ENCODE results near the gene ADAM12.

The ADAM12 gene

DNA sequence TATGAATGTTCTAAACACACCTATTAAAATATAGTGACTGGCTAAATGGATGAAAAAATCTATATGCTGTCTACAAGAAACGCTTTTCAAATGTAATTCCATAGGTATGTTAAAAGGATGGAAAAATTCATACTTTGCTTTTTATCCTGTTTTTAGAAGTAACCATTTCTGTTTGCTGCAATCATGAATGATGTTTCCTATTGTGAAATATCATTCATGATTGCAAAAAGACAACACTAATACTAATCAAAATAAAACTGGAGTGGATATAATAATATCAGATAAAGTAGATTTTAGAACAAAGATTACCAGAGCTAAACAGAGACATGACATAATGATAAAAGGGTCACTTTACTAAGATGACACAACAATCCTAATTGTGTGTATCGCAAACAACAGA, 353.7 kb downstream of the ADAM12 start:
- TF ChIP-seq, protein P1, sequence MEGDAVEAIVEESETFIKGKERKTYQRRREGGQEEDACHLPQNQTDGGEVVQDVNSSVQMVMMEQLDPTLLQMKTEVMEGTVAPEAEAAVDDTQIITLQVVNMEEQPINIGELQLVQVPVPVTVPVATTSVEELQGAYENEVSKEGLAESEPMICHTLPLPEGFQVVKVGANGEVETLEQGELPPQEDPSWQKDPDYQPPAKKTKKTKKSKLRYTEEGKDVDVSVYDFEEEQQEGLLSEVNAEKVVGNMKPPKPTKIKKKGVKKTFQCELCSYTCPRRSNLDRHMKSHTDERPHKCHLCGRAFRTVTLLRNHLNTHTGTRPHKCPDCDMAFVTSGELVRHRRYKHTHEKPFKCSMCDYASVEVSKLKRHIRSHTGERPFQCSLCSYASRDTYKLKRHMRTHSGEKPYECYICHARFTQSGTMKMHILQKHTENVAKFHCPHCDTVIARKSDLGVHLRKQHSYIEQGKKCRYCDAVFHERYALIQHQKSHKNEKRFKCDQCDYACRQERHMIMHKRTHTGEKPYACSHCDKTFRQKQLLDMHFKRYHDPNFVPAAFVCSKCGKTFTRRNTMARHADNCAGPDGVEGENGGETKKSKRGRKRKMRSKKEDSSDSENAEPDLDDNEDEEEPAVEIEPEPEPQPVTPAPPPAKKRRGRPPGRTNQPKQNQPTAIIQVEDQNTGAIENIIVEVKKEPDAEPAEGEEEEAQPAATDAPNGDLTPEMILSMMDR (IDR thresholded peaks at IDR 0.05) = no peak
- no peak overlapping the region for H3K4me3 ChIP-seq
- no peak overlapping the region for H3K27ac ChIP-seq

DNA sequence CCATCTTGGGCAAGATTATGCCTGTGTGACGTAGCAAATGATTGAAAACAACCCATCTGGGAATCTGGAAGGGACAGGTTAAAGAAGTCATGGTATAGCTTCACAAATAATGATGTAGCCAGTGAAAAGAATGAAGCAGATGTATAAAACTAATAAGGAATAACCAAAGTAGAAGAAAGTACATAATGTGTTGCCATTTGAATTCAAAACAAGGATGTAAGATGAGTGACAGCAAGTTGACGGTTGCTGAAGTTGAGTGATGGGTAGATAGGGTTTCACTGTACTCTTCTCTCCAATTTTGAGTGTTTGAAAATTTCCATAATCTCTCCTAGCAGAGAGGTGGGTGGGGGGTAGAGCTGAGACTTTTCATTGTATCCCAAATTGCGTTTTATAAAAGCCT, 358.3 kb downstream of the ADAM12 start:
- no peak for DNase-seq (ENCODE audit: low spot score)
- TF ChIP-seq, protein P1 (IDR thresholded peaks at IDR 0.05) = no peak
- Histone ChIP-seq H3K27ac (no peak overlapping the region), H3K4me3 (no peak overlapping the region)

More for the DNA sequence above, 353.7 kb downstream of the ADAM12 start:
- DNase-seq (ENCODE audit: low spot score) = no peak

DNA sequence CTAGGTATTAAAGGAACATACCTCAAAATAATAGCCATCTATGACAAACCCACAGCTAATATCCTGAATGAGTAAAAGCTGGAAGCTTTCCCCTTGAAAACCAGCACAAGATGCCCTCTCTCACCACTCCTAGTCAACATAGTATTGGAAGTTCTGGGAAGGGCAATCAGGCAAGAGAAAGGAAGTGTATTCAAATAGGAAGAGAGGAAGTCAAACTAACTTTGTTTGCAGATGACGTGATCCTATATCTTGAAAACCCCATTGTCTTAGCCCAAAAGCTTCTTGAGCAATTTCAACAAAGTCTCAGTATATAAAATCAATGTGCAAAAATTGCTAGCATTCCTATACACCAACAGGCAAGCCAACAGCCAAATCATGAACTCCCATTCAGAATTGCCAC, 360.6 kb downstream of the ADAM12 start:
- H3K4me3 ChIP-seq = no peak overlapping the region
- H3K27ac ChIP-seq = no peak overlapping the region
- TF ChIP-seq, protein P1 (IDR thresholded peaks at IDR 0.05) = no peak
- DNase-seq (ENCODE audit: low spot score) = no peak

DNA sequence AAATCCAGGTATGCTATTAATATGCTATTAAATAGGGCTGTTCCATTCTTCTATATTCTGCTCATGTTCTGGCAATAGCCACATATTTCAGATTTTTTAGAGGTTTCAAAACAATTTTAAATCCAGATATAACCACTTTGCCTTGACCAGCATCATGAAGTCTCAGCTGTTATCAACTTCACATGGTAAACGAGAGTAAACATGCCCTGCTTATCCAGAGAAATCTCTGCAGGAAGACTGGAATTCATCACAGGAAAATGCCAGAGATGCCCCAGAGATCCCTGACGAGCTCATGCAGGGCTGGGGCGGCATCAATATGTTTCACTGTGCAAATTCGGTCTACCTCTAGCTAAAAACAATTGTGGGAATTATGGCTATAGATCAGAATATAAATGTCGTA, 365.4 kb downstream of the ADAM12 start:
- H3K27ac ChIP-seq = no peak overlapping the region
- H3K4me3 ChIP-seq = no peak overlapping the region
- TF ChIP-seq, protein P1 (IDR thresholded peaks at IDR 0.05) = no peak
- DNase-seq (ENCODE audit: low spot score) = no peak

DNA sequence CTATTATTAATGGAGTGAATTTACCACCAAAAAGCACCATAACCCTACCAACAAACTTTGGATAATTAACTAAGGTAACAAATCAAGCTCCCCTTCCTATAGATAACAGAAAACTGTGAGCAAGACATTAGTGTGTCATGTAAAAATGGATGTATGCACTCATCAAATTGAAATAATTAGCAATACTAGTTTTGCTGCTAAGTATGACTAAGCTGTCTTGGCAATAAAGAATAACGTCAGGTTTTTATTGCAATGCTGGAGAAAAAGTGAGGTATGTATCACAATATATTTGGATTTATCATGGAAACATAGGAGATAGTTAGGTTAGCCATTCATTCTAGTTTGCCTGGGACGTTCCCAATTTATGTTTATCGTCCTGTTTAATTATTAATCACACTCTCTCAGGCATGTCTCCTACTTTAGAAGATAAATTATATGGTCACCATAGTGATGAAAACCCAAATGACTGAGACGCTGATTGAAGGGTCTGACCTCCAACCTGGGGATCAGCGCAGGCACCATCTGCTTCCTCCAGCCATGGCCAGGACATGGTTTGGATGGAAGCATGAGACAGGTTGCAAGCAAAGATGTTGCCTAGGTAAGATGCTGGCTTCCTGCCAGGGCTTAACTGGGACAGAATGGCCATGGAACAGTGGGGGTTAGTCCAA, 366.3 kb downstream of the ADAM12 start:
- no peak for DNase-seq (ENCODE audit: low spot score)
- TF ChIP-seq, protein P1 (IDR thresholded peaks at IDR 0.05) = no peak
- no peak overlapping the region for H3K27ac ChIP-seq
- no peak overlapping the region for H3K4me3 ChIP-seq

DNA sequence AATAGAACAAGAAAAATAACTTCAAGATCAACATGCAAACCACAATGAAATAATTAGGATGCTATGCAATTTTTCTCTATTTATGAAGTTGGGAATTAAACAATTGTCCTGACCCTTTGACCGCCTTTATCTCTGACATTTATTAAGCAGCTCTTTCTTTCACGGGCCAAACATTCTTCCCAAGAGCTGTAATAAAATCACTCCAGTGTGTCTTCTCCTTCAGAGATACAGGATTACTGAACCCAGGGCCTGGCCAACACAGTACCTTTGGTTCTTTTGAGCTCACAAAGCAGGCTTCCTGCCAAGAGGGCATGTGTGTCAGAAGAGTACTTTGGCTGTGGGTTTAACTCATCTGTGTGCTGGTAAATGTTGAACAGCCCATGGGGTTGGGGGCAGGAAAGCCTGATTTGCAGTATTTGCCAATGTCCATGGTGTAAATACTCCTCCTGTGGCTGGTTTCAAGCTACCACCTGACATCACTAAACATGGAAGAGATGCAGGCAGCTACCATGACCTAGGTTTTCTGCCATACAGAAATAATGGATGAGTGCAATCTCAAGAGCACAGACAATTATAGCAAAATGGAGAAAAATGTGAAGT, 370.2 kb downstream of the ADAM12 start:
- Histone ChIP-seq H3K27ac (no peak overlapping the region), H3K4me3 (no peak overlapping the region)
- TF ChIP-seq, protein P1 (IDR thresholded peaks at IDR 0.05) = no peak
- no peak for DNase-seq (ENCODE audit: low spot score)

DNA sequence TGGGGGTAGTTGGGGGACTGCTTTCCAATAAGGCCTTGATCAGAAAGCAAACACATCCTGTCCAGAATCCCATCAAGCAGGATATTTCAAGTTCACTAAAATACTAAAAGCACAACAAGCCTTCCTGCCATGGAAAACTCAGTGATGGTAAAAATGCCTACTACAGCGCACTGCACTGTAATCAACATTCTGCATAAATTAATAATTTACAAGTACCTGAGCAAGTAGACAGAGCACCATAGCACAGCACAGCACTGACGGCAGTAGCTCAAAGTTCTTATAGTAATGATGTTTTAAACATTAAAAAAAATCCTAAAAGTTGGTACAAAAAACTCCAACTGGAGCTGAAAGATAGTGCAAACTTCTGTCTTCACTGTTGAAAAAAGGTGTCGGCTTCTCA, 371.4 kb downstream of the ADAM12 start:
- Histone ChIP-seq H3K27ac (no peak overlapping the region), H3K4me3 (no peak overlapping the region)

More for the DNA sequence above, 371.4 kb downstream of the ADAM12 start:
- no peak for DNase-seq (ENCODE audit: low spot score)
- TF ChIP-seq, protein P1 (IDR thresholded peaks at IDR 0.05) = no peak

Measured in coronary artery (tissue), 2 donors.